Measurements from ENCODE around the gene CYP8B1.

The CYP8B1 gene

DNA sequence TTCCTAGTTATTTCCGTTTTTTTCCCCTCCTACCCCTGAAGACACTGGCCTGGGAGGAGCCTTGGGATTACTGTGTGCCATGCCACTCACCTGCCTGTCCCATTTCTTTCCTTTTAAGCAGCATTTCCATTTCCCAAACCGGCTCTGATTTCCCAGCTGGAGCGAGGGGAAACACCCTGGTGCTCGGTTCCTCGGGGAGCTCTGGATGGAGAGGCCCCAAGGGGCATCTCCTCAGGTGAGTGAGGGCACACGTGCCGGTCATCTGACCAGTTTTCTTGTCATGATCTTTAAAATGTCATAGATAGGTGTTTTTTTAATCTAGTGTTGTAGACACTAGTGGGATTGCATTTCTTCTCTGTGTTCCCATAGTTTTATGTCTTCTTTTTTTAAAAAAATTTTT lies 33.0 kb upstream of the CYP8B1 start (continued):
- TF ChIP-seq TSHZ1 (tag by site-specific recombination; IDR thresholded peaks at IDR 0.05; ENCODE audit: borderline replicate concordance) (no peak), ZNF792 (tag by site-specific recombination; IDR thresholded peaks at IDR 0.05) (no peak)
- TF ChIP-seq, protein P1, sequence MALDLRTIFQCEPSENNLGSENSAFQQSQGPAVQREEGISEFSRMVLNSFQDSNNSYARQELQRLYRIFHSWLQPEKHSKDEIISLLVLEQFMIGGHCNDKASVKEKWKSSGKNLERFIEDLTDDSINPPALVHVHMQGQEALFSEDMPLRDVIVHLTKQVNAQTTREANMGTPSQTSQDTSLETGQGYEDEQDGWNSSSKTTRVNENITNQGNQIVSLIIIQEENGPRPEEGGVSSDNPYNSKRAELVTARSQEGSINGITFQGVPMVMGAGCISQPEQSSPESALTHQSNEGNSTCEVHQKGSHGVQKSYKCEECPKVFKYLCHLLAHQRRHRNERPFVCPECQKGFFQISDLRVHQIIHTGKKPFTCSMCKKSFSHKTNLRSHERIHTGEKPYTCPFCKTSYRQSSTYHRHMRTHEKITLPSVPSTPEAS (tag by site-specific recombination; IDR thresholded peaks at IDR 0.05) = no peak
- TF ChIP-seq, protein P2, sequence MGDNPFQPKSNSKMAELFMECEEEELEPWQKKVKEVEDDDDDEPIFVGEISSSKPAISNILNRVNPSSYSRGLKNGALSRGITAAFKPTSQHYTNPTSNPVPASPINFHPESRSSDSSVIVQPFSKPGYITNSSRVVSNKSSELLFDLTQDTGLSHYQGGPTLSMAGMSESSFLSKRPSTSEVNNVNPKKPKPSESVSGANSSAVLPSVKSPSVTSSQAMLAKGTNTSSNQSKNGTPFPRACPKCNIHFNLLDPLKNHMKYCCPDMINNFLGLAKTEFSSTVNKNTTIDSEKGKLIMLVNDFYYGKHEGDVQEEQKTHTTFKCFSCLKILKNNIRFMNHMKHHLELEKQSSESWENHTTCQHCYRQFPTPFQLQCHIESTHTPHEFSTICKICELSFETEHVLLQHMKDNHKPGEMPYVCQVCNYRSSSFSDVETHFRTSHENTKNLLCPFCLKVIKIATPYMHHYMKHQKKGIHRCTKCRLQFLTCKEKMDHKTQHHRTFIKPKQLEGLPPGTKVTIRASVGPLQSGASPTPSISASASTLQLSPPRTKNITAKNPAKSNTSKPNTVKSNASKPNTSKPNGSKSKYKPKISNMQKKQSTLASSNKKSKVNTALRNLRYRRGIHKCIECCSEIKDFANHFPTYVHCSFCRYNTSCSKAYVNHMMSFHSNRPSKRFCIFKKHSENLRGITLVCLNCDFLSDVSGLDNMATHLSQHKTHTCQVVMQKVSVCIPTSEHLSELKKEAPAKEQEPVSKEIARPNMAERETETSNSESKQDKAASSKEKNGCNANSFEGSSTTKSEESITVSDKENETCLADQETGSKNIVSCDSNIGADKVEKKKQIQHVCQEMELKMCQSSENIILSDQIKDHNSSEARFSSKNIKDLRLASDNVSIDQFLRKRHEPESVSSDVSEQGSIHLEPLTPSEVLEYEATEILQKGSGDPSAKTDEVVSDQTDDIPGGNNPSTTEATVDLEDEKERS (tag by site-specific recombination; IDR thresholded peaks at IDR 0.05) = no peak

GRCh38 chr3:42906848-42907183 lies 31.1 kb upstream of the CYP8B1 start:
- H3K4me1 ChIP-seq (ENCODE audit: control insufficient read depth, insufficient read depth, low read length) = no peaks in the 10 kb centered on the region
- POLR2A ChIA-PET = no interaction called here
- no peak overlapping the region for H3K27ac ChIP-seq (ENCODE audit: extremely low read depth, low read depth, low read length)
- CTCF ChIA-PET = interaction anchor here (0.7 kb wide), 1 partner anchor 86 kb away, joined by 3 read pairs; no protein-coding TSS in a partner anchor
- no peaks in the 10 kb centered on the region for H3K9me3 ChIP-seq (ENCODE audit: control insufficient read depth, insufficient read depth, low read depth, low read length)
- no peaks in the 10 kb centered on the region for H3K36me3 ChIP-seq (ENCODE audit: control insufficient read depth in 2 of 2, insufficient read depth in 1 of 2, low read length in 2 of 2)
- no peak for TF ChIP-seq GFI1B (tag by site-specific recombination; IDR thresholded peaks at IDR 0.05)
- TF ChIP-seq ZNF138 (tag by site-specific recombination; IDR thresholded peaks at IDR 0.05; ENCODE audit: borderline replicate concordance) = no peak
- no peak for TF ChIP-seq ZNF48 (tag by site-specific recombination; IDR thresholded peaks at IDR 0.05)
- TF ChIP-seq ZNF707 (tag by site-specific recombination; IDR thresholded peaks at IDR 0.05) = no peak
- TF ChIP-seq ZNF658 (tag by site-specific recombination; IDR thresholded peaks at IDR 0.05) = no peak
- TF ChIP-seq ZNF837 (tag by site-specific recombination; IDR thresholded peaks at IDR 0.05) = no peak
- no peak for TF ChIP-seq ZNF529 (tag by site-specific recombination; IDR thresholded peaks at IDR 0.05; ENCODE audit: insufficient replicate concordance)
- H3K4me3 ChIP-seq (ENCODE audit: low read depth, low read length) = no peak overlapping the region

- POLR2A ChIA-PET = no interaction called here
- TF ChIP-seq ZNF621 (tag by site-specific recombination; IDR thresholded peaks at IDR 0.05) (no peak), ZNF776 (tag by site-specific recombination; IDR thresholded peaks at IDR 0.05; ENCODE audit: borderline replicate concordance) (no peak), ZNF660 (tag by site-specific recombination; IDR thresholded peaks at IDR 0.05) (no peak), ZNF416 (tag by site-specific recombination; IDR thresholded peaks at IDR 0.05) (no peak), ZNF692 (tag by site-specific recombination; IDR thresholded peaks at IDR 0.05) (no peak), ZNF394 (tag by site-specific recombination; IDR thresholded peaks at IDR 0.05; ENCODE audit: borderline replicate concordance) (no peak), ZNF132 (tag by site-specific recombination; IDR thresholded peaks at IDR 0.05; ENCODE audit: borderline replicate concordance) (no peak), ZNF10 (tag by site-specific recombination; IDR thresholded peaks at IDR 0.05) (no peak)
- TF ChIP-seq, protein P3, sequence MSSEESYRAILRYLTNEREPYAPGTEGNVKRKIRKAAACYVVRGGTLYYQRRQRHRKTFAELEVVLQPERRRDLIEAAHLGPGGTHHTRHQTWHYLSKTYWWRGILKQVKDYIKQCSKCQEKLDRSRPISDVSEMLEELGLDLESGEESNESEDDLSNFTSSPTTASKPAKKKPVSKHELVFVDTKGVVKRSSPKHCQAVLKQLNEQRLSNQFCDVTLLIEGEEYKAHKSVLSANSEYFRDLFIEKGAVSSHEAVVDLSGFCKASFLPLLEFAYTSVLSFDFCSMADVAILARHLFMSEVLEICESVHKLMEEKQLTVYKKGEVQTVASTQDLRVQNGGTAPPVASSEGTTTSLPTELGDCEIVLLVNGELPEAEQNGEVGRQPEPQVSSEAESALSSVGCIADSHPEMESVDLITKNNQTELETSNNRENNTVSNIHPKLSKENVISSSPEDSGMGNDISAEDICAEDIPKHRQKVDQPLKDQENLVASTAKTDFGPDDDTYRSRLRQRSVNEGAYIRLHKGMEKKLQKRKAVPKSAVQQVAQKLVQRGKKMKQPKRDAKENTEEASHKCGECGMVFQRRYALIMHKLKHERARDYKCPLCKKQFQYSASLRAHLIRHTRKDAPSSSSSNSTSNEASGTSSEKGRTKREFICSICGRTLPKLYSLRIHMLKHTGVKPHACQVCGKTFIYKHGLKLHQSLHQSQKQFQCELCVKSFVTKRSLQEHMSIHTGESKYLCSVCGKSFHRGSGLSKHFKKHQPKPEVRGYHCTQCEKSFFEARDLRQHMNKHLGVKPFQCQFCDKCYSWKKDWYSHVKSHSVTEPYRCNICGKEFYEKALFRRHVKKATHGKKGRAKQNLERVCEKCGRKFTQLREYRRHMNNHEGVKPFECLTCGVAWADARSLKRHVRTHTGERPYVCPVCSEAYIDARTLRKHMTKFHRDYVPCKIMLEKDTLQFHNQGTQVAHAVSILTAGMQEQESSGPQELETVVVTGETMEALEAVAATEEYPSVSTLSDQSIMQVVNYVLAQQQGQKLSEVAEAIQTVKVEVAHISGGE (tag by site-specific recombination; conservative IDR thresholded peaks at IDR 0.05; ENCODE audit: low read depth) = no peak
These were observed 30.6 kb upstream of the CYP8B1 start, which contains the start of gene ZNF662 for GRCh38 chr3:42906070-42906847. TSS of gene ZNF662 (plus strand) at chr3:42906142. CDS start at chr3:42908115, 1,973 bp downstream.

More at GRCh38 chr3:42906070-42906847, 30.6 kb upstream of the CYP8B1 start, which contains the start of gene ZNF662:
- CTCF ChIA-PET = interaction anchor here (0.7 kb wide), 1 partner anchor 86 kb away, joined by 3 read pairs; no protein-coding TSS in a partner anchor
- Histone ChIP-seq H3K4me1 (ENCODE audit: control insufficient read depth, insufficient read depth, low read length) (no peaks in the 10 kb centered on the region), H3K36me3 (ENCODE audit: control insufficient read depth in 2 of 2, insufficient read depth in 1 of 2, low read length in 2 of 2) (no peaks in the 10 kb centered on the region), H3K4me3 (ENCODE audit: low read depth, low read length) (no peak within 1 kb of the TSS), H3K27ac (ENCODE audit: extremely low read depth, low read depth, low read length) (no peak within 1 kb of the TSS), H3K9me3 (ENCODE audit: control insufficient read depth, insufficient read depth, low read depth, low read length) (no peaks in the 10 kb centered on the region)
